Kidney capillary endothelial cell (primary cell): ENCODE results near the gene TMEM250.

Source experiments
- DNase-seq: peaks from one replicate; pipeline ENCODE4 v3.0.0-alpha.2; 2018; ENCODE audit warnings: low spot score

Gene TMEM250

DNA sequence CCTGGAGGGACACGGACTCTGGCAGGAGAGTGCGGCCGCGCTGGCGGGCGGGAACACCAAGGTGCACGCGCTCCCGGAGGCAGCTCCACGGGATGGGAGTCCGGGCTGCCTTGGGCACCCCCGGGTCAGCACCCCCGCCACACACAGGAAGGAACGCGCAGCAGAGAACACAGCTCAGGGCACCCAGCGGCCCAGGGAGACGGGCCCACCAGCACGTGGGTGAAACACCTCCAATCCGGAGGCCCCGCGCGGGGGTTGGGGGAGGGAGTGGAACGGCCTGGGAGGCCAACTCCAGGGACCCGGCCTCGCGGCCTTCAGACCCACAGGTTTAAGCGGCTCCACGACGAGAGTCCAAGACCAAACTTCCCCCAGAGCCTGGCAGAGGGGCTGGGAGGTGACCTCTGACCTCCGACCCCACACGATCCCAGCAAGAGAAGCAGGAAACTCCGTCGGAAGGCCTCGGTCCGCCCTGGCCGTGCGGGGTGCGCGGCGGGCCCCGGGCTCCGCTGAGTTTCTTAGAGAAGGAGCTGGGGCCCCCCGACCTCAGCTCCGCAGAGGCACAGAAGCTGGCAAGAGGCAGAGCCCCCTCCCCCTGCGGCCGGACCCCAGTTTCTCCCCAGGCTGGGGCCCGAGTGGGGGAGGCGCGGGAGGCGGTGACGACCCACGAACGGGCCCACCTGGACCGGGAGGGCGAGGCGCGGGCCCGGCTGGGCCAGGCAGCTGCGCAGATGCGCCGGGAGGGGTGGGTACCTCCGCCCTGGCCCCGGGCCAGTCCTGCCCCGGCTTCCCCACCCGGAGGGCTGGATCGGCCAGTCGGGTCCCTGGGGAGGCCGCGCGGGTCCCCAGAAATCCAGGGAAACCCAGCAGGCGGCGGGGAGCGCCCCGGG, 24.4 kb downstream of the TMEM250 start:
- DNase-seq: no peak

DNA sequence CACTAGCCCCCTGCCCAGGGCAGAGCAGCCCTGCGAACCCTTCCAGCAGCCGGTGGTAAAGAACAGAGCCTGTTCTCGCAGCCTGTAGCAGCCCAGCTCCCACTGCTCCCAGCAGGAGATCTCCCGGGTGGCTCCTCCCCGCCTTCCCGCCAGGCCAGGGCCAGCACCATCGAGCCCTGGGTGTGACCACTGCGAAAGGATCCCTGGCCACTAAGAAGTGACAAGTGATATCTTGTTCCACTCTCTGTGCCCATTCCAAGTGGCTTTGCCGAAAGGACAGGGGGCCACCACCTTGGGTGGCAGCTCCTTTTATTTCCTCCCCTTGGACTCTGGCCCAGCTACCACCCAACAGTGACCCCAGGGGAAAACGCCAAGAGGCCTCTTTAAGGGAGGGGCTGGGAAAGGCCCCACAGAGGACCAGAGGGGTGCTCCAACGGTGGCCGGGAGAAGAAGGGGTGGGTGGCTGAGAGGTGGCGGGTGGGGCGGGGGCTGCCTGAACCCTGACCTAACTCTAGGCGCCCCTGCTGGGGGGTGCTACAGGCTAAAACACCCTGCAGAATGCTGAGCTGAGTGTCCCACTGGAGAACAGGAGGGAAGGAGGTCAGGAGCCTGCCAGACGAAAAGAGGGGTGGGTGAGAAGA, 25.2 kb downstream of the TMEM250 start:
- no peak for DNase-seq

DNA sequence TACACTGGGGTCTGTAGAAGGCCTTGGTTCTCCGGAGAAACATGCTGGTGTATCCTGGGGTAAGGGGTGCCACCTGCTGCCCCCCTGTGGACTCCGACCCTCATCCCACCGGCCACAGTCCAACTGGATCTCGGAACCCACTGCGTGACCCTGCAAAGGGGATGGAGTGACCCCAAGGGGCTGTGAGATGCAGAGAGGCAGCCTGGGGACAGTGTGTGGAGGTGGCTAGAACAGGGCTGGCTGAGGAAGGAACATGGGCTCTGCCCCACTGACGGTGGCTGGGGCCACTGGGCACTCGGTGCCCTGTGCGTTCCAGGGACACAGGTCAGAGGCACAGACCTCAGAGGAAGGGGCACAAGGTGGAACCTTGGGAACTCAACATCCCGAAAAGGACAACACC, 25.9 kb downstream of the TMEM250 start:
- no peak for DNase-seq

DNA sequence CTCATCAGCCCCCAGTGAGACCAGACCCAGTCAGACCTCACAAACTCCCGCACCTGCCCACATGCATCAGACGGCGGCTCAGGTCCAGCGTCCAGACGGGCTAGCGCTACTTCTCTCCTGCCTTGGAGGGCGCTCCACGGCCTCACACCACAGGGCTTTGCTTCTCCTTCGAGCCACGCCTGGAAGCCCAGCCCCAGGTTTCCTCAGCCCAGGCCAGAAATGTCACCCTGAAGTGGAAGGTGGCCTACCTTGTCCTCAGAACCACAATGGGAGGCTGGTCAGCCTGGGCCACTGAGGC, 26.4 kb downstream of the TMEM250 start:
- no peak for DNase-seq

DNA sequence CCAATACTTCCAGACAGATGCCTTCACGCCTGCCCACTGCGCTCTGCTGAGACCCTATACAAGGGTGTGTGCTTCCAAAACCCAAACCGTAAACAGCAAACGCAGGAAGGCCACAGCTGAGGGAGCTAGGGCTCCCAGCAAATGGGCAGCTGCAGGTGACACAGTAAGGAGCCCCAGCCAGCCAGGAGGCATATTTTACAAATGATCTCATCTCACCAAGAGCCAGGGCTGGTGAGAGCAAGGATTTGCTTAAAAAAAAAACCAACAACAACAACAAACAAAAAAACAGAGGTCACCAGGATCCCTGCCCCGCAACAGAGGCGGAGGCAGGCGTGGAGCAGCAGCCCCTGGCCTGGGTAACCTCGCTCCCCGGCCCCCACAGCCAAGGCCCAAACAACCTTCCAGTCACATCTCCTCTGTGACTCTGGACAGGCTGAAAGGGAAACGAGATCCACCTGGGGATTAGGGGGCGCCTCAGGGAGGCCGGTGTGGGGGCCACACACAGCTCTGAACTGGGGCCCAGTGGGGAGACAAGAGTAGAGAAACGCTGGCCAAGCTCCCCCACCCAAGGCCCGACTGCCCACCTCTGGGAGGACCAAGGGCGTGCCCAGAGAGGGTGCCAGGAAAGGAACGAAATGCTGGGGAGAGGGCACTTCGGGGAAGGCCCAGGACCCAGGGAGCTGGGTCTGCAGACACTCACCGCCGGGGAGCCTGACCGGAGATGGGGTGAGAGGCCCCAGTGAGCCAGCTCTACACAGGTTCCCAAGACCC, 26.9 kb downstream of the TMEM250 start:
- no peak for DNase-seq

DNA sequence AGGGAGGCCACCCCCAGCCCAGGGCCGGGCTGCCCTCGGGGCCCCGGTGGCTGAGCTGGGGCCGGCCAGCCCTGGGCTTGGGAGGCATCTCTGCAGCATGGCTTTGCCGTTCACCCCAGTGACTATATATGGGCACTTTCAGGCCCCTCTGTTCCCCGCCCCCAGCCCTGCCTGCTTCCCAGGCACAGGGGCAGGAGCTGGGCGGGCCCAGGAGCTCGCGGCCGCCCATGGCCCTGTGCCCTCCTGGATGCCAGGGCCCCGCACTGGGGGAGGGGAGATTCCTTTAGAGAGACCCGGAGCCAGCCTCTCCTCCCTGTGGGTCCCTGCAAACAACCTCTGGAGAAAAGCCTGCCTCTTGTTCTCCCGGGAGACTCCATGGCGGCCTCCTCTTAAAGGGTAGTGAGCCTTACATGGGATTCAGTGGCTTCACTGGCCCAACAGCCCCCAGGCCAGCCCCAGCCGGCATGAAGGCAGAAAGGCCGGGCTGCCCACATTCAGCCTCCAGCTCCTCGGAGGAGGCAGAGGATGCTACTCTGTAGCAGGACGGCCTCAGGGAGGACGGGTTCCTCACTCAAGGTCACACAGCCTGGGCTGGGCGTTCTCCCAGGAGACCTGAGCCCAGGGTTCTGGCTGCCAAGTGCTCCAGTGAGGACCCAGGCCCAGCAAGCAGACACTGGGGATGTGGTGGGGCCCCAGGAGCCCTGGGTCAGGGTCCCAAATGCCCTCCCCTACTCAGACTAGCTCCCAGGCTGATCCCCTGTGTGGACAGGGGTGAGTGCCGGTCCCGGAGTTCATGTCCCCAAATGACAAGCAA, 27.7 kb downstream of the TMEM250 start:
- DNase-seq: no peak

DNA sequence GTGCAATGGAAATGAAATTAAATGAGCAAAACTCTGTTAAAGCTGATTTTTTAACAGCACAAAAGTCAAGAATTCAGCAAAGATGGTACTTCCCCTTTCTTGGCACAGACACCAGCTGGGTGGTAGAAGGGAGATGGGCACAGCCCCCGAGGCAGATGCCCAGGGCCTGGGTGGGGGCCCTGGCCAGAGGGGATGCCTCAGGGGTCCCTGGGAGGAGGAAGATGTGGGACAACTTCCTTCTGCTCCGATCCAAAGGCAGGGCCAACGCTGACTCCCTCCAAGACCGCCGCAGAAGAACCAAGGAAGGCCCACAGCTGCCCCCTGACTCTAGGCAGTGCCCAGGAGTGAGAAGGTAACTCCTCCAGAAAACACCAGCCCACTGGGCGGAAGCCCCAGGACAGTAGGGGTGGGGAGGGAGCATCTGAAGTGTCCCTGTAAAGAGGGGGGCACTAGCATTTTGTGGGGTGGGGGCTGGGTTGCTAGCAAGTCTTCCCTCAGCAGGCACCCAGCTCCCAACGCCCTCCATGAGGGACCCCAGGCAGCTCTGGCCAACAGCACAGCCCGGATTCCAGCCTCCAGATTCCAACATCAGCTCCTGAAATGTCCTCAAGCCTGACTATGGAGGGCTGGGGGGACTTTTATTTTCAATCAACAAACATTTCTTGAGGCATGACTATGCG, 28.5 kb downstream of the TMEM250 start:
- DNase-seq: no peak

DNA sequence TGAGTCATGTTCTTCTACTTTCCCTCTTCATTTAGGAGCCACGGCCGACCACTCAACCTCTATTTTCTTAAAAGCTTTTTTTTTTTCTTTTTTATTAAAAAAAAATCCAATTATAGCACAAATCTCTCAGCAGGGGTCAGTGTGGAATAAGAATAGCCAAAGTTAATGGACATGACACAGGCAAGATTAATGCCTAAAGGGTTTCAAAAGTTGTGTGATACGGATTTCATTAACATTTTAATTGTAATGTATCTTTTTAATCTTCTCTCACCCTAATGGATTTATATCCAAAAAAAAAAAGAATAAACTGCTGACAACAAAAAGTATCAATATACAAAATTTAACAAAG, 29.0 kb downstream of the TMEM250 start:
- DNase-seq: peak; percentile 33

DNA sequence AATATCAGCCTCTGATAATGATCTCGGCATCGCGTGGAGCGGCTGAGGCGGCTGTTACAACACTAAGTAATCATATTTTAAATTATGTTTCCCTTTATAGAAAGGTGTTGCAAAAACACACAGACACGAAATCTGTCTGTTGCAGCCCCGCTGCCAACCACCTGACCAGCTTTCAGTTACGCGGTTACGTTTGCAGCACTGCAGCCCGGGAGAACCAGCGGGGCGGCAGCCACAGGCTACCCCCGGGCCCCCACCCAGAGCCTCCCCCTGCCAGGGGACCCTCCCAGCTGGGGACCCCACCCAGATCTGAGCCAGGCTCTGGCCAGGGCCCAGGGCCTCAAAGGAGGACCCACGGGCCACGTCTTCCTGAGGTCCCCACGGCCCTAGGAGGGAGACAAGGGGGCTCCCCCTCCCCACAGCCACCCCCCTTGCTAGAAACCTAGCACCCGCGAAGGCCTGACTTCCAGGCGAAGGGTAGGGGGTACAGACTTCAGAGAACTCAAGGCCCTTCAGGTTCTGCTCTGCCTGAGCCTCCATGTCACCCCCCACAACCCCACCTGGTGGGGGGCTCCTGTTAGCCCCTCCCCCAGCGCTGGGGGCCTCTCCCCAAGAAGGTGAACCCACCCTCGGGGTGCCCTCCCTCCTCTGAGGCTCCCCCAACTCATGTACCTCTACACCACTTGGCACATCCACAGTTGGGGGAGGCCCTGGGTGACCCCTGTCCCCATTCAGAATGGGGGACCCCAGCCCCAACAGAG, 29.6 kb downstream of the TMEM250 start:
- no peak for DNase-seq

DNA sequence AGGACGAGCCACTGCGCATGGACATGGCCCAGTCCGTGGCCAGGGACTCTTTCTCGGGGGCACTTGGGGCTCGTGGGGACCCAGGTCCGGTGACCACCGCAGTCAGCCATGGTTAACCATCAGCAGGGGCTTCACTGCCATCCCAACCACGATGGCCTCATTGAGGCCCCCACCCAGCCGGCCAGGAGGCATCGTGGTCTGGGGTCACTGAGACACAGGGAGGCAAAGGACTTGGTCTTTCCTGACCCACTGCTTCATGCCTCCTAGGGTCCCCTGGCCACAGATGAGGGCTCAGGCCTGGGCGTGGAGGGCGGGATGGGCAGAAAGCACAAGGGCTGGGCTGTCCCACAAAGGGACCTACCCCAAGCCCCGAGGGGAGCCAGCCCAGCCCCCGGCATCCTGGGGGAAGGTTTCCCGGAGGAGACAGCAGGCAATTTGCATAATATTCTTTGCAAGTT, 30.2 kb downstream of the TMEM250 start:
- no peak for DNase-seq

DNA sequence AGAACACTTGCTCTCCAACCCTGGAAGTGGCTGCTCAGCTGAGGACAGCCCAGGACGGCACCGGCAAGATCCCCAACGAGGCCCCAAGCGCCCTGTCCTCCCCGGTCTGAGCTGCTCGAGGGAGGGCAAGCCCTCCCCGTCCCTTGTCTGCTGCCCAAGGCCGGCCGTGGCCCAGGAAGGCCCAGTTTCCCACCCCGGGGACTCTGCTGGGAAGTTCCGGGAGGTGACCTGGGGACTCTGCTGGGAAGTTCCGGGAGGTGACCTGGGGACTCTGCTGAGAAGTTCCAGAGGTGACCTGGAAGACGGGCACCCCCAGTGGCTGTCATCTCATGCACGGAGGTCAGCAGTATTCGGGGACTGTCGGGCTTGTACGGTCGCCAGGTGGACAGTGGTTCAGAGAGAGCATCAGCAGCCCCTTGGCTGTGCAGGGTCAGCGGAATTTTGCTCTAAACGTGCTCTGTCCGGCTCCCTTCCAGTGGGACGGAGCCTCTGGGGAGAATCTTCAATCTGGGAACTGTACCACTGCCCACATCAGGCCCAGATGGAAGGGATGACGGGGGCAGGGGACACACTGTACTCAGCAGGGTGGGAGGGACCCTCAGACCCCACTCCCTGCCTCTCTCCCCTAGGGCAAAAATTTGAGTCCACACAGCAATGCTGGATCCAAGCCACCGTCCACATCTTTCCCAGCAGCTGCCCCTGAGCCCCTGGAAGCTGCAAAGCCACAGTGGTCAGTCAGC, 30.8 kb downstream of the TMEM250 start:
- DNase-seq: no peak

DNA sequence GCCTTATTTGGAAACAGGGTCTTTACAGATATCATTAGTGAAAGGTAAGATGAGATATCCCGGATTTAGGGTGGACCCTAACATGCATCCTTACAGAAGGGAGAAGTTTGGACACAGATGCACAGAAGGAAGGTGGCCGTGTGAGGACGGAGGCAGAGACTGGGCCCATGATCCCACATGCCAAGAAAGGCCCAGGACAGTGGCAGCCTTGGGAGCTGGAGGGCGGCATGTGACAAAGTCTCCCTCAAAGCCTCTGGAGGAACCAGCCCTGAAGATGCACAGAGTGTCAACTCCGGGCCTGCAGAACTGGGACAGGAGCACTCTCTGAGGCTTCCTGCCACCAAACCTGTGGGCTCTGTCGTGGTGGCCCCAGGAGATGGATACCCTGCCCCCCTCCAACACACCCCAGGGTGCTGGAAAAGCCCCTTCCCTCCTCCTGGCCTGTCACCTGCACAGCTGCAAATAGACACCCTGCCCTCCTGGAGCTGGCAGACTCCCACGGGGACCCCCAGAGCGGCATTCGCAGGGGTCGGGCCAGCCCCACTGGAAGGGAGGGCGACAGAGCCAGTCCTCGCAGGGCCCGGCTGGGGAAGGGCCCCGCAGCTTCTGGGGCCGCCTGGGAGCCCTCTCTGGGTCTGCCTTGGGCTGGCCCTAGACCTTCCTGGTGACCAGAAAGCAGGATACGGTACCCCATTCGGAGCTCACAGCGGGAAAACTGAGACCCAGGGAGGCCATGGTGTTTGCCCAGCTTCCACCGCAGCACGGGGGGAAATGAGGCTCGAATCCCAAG, 31.5 kb downstream of the TMEM250 start:
- no peak for DNase-seq

DNA sequence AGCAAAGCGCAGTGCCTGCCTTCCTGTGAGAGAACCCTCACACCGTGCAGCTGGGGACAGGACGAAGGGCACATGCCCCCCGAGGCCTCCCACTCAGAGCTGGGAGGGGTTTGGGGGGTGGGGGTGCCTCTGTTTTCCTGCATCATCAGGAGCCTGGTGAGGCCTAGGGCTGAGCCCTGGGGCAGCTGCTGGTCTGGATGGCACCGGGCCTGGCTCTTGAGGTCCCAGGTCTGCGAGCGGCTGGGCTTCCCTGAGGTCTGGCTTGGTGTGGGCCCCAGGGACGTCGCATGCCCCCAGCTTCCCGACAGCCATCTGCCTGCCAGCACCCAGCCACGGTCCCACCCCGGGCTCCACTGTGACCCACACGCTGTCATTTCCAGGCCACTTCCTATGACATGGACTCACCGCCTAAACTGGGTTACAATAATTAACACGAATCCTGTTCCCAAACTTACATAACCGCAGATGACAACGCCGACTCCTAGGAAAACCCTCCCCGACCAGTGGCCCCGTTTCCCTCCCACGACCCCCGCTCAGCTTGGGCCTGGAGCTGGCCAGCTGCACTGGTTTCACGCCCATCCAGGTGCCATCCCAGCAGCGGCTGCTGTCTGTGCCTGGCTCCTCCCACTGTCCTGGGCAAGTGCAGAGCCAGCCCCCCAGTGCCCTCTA, 32.3 kb downstream of the TMEM250 start:
- no peak for DNase-seq

DNA sequence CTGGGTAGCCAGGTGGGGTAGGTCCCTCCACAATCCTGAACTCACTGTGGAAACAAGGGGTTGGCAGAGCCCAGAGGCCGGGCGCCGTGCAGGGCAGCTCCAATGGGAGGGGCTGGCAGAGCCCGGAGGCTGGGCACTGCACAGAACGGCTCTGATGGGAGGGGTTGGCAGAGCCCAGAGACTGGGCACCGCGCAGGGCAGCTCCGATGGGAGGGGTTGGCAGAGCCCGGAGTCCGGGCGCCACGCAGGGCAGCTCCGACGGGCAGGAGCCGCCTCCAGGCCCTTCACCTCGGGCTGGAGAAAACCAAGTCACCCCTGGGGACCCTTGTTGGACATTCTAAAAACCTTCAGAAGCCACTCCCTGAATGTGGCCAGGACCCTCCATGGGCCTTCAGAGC, 32.9 kb downstream of the TMEM250 start:
- no peak for DNase-seq

DNA sequence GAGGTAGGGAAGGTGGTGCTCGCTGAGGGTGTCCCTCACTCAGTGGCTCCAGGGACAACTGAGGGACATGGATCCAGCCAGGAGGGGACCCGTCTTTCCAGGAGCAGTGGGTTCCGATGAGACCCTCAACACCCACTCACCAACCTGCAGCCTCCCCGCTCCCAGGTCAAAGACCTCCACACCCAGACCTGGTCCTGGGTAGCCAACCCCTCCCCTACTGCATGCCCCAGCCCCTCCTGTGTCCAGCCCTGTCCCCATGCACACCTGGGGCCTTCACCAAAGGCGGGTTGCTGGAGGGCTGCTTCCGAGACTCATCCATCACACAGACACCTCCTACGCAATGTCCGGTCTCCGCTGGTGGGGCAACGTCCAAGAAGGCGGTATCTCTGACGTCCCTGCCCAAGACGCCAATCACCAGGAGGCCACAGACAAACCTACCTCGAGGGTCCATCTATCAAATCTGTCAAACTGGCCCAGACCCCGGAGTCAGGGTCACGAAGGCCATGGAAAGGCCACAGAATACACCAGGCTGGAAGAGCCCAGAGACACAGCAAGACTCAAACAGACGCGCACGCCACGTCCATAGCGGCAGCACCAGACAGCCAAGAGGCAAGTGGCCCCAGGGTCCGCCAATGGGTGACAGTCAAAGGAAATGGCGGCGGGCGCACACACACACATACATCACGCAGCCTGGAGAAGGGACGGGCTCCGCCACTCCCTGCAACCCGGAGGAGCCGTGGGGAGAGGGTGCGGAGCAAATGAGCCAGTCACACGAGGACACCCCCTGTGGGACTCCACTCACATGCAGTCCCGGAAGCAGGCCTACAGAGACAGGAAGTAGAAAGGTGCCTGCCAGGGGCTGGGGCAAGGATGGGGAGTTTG, 34.4 kb downstream of the TMEM250 start:
- no peak for DNase-seq

DNA sequence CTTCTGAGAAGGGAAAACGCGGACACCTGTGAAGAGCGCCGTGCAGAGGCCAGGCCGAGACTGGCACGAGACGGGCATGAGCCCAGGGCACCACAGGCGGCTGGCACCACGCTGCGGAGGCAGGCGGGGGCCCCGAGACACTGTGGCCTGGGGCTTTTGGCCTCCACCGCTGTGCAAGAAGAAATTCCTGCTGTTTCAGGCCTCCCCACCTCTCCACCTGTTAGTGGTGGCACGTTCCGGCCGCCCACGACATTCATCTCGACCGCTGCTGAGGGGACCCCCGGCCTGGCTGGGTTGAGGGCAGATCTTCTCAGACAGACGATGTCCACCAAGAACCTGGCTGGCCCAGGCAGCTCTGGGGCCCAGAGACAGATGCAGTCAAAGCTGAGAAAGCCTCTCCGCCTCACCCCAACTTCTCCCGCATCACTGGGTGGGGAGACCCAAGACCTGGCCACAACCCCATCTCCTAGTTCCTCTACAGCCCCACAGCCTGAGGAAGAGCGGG, 35.1 kb downstream of the TMEM250 start:
- DNase-seq: no peak
